MCF 10A (cell line): ENCODE measurements around the gene RCOR1. TPM values are rescaled to one million over a fixed set of nuclear protein-coding genes. Genes with fewer than 3 reads are reported as not detected.

ENCODE experiments used
- BruUV-seq: library from RNA; stranded (reverse); fragments of 400-500 nt; replicated peaks from 2 replicates; lab custom pipeline; 2021; lab: Mats Ljungman, UMichigan
- CTCF ChIA-PET: fragments of 300-600 bp; sonication (Branson Sonifier 250); formaldehyde crosslinking; extraction: SDS; loops from one replicate; lab custom pipeline; 2021; ENCODE audit warnings: antibody characterized with exemption, inconsistent platforms; lab: Yijun Ruan, JAX
- POLR2A ChIA-PET: fragments of 300-600, 350-650 bp; sonication (Branson Sonifier 250); formaldehyde crosslinking; extraction: SDS; loops from one replicate; lab custom pipeline; 2020; ENCODE audit warnings: antibody characterized with exemption, inconsistent platforms; lab: Yijun Ruan, JAX
- DNase-seq: peaks from one replicate; pipeline ENCODE4 v3.0.0-alpha.2; 2018; ENCODE audit not compliant: unreplicated experiment
- H3K27ac Mint-ChIP-seq: one replicate; pipeline ENCODE4 v1.8.0; 2022; ENCODE audit warnings: mild to moderate bottlenecking, low read depth, mixed read lengths; ENCODE audit not compliant: unreplicated experiment
- H3K27me3 Mint-ChIP-seq: one replicate; pipeline ENCODE4 v1.8.0; 2022; ENCODE audit warnings: mixed read lengths; ENCODE audit not compliant: insufficient read depth, unreplicated experiment
- H3K36me3 Mint-ChIP-seq: one replicate; pipeline ENCODE4 v1.8.0; 2022; ENCODE audit warnings: mild to moderate bottlenecking, moderate library complexity, mixed read lengths; ENCODE audit not compliant: insufficient read depth, unreplicated experiment
- H3K4me1 Mint-ChIP-seq: one replicate; pipeline ENCODE4 v1.8.0; 2022; ENCODE audit warnings: mixed read lengths; ENCODE audit not compliant: insufficient read depth, unreplicated experiment
- H3K4me3 Mint-ChIP-seq: one replicate; pipeline ENCODE4 v1.8.0; 2022; ENCODE audit warnings: mild to moderate bottlenecking, moderate library complexity, mixed read lengths; ENCODE audit not compliant: unreplicated experiment
- H3K9me3 Mint-ChIP-seq: one replicate; pipeline ENCODE4 v1.8.0; 2022; ENCODE audit warnings: mixed read lengths; ENCODE audit not compliant: unreplicated experiment
- intact Hi-C: fragments of 100-400 bp; cut with micrococcal nuclease; formaldehyde crosslinking; loops from 2 replicates; pipeline ENCODE4 v1.14.1; 2022
- total RNA-seq: library from RNA; stranded (reverse); gene quantifications from 2 replicates; pipeline ENCODE4 v1.2.3, GENCODE V29; 2022
- TF ChIP-seq, protein P1 (sequence below): fragments of 200-600 bp; IDR thresholded peaks from one replicate; pipeline ENCODE4 v1.8.0; 2022; ENCODE audit warnings: antibody characterized with exemption, mild to moderate bottlenecking; ENCODE audit not compliant: unreplicated experiment

RCOR1 gene
- total RNA-seq, 1 experiment from 2014 or later, result 45.6 TPM

DNA sequence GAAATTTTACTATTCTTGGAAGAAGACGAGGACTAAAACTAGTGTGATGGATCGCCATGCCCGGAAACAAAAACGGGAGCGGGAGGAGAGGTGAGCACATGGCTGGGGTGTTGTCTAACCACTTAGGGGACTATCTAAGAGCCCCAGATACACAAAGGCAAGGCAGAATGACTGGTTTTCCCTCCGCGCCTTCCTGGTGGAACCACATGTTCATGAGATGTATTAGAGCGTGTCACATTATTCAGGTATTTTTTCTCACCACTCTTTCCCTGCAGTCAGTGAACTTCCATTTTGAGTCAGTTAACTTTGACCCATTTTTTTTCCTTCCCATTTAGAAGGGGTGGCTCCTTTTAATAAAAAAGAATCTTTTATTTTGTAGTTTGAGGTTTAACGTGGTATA lies 116.0 kb downstream of the RCOR1 start:
- Mint-ChIP-seq H3K4me1 (no peaks in the 10 kb centered on the region), H3K4me3 (no peak overlapping the region), H3K27me3 (no peaks in the 10 kb centered on the region), H3K27ac (peak overlapping the region; percentile 42), H3K36me3 (peaks cover 81% of the 10 kb centered on the region), H3K9me3 (no peaks in the 10 kb centered on the region)
- no TSS peak for BruUV-seq
- DNase-seq, result no peak
- ChIA-PET CTCF (interaction anchor here (1.2 kb wide), 1 partner anchor 184 kb away, joined by 6 read pairs; no protein-coding TSS in a partner anchor), POLR2A (interaction anchor here (0.7 kb wide), 2 partner anchors 12 to 14 kb away, joined by 3 read pairs; no protein-coding TSS in a partner anchor)
- TF ChIP-seq, protein P1, sequence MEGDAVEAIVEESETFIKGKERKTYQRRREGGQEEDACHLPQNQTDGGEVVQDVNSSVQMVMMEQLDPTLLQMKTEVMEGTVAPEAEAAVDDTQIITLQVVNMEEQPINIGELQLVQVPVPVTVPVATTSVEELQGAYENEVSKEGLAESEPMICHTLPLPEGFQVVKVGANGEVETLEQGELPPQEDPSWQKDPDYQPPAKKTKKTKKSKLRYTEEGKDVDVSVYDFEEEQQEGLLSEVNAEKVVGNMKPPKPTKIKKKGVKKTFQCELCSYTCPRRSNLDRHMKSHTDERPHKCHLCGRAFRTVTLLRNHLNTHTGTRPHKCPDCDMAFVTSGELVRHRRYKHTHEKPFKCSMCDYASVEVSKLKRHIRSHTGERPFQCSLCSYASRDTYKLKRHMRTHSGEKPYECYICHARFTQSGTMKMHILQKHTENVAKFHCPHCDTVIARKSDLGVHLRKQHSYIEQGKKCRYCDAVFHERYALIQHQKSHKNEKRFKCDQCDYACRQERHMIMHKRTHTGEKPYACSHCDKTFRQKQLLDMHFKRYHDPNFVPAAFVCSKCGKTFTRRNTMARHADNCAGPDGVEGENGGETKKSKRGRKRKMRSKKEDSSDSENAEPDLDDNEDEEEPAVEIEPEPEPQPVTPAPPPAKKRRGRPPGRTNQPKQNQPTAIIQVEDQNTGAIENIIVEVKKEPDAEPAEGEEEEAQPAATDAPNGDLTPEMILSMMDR, result no peak
- intact Hi-C loops, result no loop called here

DNA sequence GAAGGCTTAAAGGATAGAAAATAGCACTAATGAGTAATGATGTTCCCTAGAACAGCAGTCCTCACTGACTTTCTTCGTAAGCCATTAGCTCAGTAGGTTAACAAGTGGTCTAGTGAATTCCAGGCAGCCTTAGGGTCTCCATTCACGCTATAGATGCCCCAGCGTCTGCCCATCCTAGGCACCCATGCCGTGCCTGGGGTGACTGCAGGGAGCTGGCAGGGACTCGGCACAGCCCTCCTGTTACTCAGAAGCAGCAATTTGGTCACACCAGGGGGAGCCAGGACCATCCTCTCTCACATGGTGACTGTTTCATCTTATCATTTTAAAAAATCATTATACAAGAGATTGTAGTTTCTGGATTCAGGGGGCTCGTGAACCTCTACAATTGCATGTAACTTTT lies 118.8 kb downstream of the RCOR1 start:
- Mint-ChIP-seq H3K27me3 (no peaks in the 10 kb centered on the region), H3K4me1 (no peaks in the 10 kb centered on the region), H3K9me3 (no peaks in the 10 kb centered on the region), H3K36me3 (peaks cover 82% of the 10 kb centered on the region), H3K4me3 (no peak overlapping the region), H3K27ac (no peak overlapping the region)
- TF ChIP-seq, protein P1, result no peak
- POLR2A ChIA-PET, result interaction anchor here (0.7 kb wide), 1 partner anchor 804 kb away, joined by 3 read pairs; no protein-coding TSS in a partner anchor
- CTCF ChIA-PET, result interaction anchor here (0.6 kb wide), 1 partner anchor 80 kb away, joined by 3 read pairs; no protein-coding TSS in a partner anchor
- intact Hi-C loops, result no loop called here
- BruUV-seq, result no TSS peak
- no peak for DNase-seq

DNA sequence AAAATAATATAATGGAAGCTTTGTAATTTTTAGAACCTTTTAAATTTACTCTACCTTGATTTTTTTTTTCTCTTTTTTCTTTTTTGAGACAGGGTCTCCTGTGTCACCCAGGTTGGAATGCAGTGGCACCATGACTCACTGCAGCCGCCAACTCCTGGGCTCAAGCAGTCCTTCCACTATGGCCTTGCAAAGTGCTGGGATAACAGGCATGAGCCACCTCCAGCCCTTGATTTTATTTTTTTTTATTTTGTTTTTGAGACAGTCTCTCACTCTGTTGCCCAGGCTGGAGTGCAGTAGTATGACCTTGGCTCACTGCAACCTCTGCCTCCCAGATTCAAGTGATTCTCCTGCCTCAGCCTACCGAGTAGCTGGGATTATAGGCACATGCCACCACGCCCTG lies 119.5 kb downstream of the RCOR1 start:
- Mint-ChIP-seq H3K36me3 (peaks cover 84% of the 10 kb centered on the region), H3K4me3 (no peak overlapping the region), H3K27me3 (no peaks in the 10 kb centered on the region), H3K27ac (peak overlapping the region; percentile 11), H3K4me1 (no peaks in the 10 kb centered on the region), H3K9me3 (no peaks in the 10 kb centered on the region)
- ChIA-PET CTCF (interaction anchor here (0.6 to 1.2 kb wide), 5 partner anchors 18 to 565 kb away, joined by 3 to 6 read pairs (median 3); no protein-coding TSS in a partner anchor), POLR2A (interaction anchor here (0.7 kb wide), 1 partner anchor 803 kb away, joined by 3 read pairs; no protein-coding TSS in a partner anchor)
- BruUV-seq, result no TSS peak
- intact Hi-C loops, result no loop called here
- TF ChIP-seq, protein P1, result no peak
- DNase-seq, result no peak

DNA sequence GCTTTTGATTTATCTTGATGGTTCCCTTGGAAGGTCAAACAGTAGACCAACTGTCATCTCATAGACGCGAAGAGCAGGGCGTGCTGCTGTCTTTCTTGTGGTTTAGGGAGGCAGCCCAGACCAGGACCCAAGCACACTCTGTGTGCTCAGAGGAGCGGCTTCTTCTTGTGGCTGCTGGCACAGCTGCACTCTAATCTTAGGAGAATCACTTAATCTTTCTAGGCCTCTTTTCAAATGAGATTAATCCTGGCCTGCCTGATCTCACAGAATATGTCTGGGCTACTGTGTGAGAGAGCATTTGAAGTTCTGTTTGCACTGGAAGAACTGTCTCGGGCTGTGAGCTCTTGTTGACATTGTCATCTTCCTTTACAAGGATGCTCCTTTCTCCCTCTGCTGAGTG lies 124.8 kb downstream of the RCOR1 start:
- Mint-ChIP-seq H3K27ac (no peak overlapping the region), H3K4me1 (no peaks in the 10 kb centered on the region), H3K4me3 (no peak overlapping the region), H3K36me3 (peaks cover 71% of the 10 kb centered on the region), H3K27me3 (no peaks in the 10 kb centered on the region), H3K9me3 (no peaks in the 10 kb centered on the region)
- BruUV-seq, result no TSS peak
- ChIA-PET CTCF (no interaction called here), POLR2A (interaction anchor here (1.0 kb wide), 1 partner anchor 103 kb away, joined by 4 read pairs; no protein-coding TSS in a partner anchor)
- TF ChIP-seq, protein P1, result no peak
- DNase-seq, result no peak
- intact Hi-C loops, result no loop called here
